GM12873 (cell line): ENCODE measurements around the gene PAEP.

Experiments
- CTCF ChIP-seq: IDR thresholded peaks from 2 replicates; pipeline ENCODE4 v1.5.1; 2012; ENCODE audit warnings: low read depth, mild to moderate bottlenecking, moderate library complexity, low read length, control low read depth; ENCODE audit not compliant: insufficient read depth; ENCODE audit errors: missing control alignments

The PAEP gene

GRCh38 chr9:135565636-135566035 is 4.1 kb downstream of the PAEP start:
- no peak for TF ChIP-seq CTCF

DNA sequence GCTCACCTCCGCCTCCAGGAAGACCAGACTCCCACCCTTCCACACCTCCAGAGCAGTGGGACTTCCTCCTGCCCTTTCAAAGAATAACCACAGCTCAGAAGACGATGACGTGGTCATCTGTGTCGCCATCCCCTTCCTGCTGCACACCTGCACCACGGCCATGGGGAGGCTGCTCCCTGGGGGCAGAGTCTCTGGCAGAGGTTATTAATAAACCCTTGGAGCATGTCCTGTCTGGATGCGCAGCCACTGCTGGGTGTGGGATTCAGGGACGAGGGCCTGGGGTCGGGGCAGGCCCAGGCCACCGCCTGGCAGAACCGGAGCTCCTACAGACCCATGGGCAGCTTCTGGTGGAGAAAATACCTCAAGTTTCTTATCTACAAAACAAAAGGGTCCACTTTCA is 5.0 kb downstream of the PAEP start:
- no peak for TF ChIP-seq CTCF

GRCh38 chr9:135567311-135567710 is 5.8 kb downstream of the PAEP start:
- TF ChIP-seq CTCF: no peak

- no peak for TF ChIP-seq CTCF
Measured at GRCh38 chr9:135568026-135568425, 6.5 kb downstream of the PAEP start.

DNA sequence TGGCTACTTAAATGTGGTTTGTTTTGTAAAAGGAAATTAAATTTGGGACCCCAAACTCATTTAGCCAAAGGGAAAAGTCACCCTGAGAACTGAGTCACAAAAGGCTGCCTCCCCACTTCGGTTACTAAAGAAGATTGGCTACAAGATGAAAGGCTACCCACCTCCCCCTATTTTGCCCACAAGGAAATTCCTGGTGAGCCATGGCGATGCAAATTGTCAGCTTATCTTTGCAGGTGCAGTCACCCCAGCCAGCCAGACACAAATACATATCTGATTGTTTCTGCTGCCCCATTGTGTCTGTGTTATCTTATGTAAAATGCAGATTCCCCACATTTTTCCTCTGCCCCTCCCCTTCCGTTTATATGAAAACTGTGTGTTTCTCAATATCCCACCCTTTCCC is 8.9 kb downstream of the PAEP start:
- no peak for TF ChIP-seq CTCF

DNA sequence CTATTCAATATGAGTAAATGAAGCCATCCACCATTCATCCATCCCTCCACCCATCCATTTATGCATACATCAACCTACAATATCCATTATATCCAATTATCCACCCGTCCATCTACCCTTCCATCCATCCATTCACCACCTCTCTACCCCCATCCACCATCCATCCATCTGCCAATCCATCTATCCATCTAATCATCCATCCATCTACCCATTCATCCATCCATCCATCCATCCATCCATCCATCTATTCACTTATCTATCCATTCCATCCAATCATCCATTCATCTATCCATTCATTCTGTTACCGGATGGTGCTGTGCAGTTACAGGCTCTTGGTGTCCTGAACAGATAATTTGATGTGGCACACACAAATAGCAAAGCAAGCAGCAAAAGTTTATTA is 10.7 kb downstream of the PAEP start:
- TF ChIP-seq CTCF: no peak

DNA sequence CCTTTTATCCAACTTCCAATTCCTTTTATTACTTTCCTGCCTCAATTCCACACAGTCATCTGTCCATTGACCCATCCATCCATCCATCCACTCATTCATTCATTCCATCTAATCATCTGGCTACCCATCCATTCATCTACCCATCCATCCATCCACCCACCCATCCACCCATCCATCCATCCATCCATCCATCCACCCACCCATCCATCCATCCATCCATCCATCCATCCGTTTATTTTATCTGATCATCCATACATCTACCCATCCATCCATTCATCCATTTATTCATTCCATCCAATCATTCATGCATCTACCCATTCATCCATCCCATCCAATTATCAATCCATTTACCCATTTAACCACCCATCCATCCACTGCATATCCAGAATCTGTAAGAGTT is 11.6 kb downstream of the PAEP start:
- TF ChIP-seq CTCF: no peak

- no peak for TF ChIP-seq CTCF
Measured at GRCh38 chr9:135574331-135574730, 12.8 kb downstream of the PAEP start.
